ENCODE data around the gene BMAL1. TPM values are rescaled to one million over a fixed set of nuclear protein-coding genes. Genes with fewer than 3 reads are reported as not detected.
A peak's percentile ranks its signal among the peaks of the same experiment; 100 is the strongest.

BMAL1 gene
- polyA plus RNA-seq, 1 donor (not counting 4 experiments of a cell fraction or from before 2014, with no cell fraction given) = 27.5 TPM

GRCh38 chr11:13309156-13309555 lies 31.6 kb downstream of the BMAL1 start:
- no peak for TF ChIP-seq CTCF (optimal IDR thresholded peaks at IDR 0.05 in 1 of 3, IDR thresholded peaks at IDR 0.05 in 1 of 3, conservative IDR thresholded peaks at IDR 0.05 in 1 of 3; ENCODE audit: extremely low read depth in 1 of 3, insufficient read depth in 2 of 3, low read length in 3 of 3)
- Histone ChIP-seq H3K27ac (ENCODE audit: control insufficient read depth, insufficient read depth, low read length) (no peak overlapping the region), H3K9ac (ENCODE audit: control insufficient read depth, extremely low read depth, insufficient read depth, low read length) (no peak overlapping the region), H3K4me1 (ENCODE audit: control insufficient read depth, extremely low read depth, insufficient read depth, low read length) (peaks cover 59% of the 10 kb centered on the region), H2AFZ (ENCODE audit: control insufficient read depth, low read length) (no peak overlapping the region), H3K4me2 (ENCODE audit: control insufficient read depth, extremely low read depth, insufficient read depth, low read depth, low read length) (peak overlapping the region; percentile 42), H3K4me3 (ENCODE audit: control insufficient read depth in 2 of 3, extremely low read depth in 1 of 3, insufficient read depth in 2 of 3, low read depth in 1 of 3, low read length in 3 of 3) (no peak overlapping the region), H3K27me3 (ENCODE audit: control insufficient read depth, extremely low read depth, insufficient read depth, low read length) (no peaks in the 10 kb centered on the region), H3K9me1 (ENCODE audit: control insufficient read depth, extremely low read depth, insufficient read depth, low read length) (no peaks in the 10 kb centered on the region), H3K9me3 (ENCODE audit: control insufficient read depth, low read depth, low read length) (peaks cover 3% of the 10 kb centered on the region), H4K20me1 (ENCODE audit: control insufficient read depth, extremely low read depth, insufficient read depth, low read length) (no peaks in the 10 kb centered on the region), H3K79me2 (ENCODE audit: control insufficient read depth, insufficient read depth, low read length) (peaks cover 39% of the 10 kb centered on the region), H3K36me3 (ENCODE audit: control insufficient read depth in 2 of 2, extremely low read depth in 1 of 2, insufficient read depth in 2 of 2, low read length in 2 of 2) (no peaks in the 10 kb centered on the region)
- no peak for FAIRE-seq
- dilution Hi-C loops (cut with MboI; ENCODE audit: extremely low pct_ligation_motif_present, low sequenced_read_pairs) = no loop called here
- no peak for DNase-seq (ENCODE audit: low read depth, low spot score)

DNA sequence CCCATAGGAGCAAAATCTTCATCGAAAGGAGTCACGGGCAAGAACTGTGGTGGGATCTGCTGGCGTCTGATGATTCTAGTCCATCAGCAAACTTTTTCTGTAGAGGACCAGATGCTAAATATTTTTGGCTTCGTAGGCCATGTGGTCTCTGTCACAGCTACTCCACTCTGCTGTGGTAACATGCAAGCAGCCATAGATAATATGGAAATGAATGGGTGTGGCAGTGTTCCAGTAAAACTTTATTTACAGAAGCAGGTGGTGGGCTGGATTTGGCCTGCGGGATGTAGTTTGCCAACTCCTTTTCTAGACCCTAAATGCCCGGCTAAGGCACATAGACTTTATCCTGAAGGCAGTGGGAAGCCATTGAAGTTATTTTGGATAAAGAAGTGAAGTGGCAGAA lies 32.9 kb downstream of the BMAL1 start:
- DNase-seq (ENCODE audit: low read depth, low spot score) (no peak), FAIRE-seq (no peak)
- H3K27me3 ChIP-seq (ENCODE audit: control insufficient read depth, extremely low read depth, insufficient read depth, low read length) = no peaks in the 10 kb centered on the region
- H3K9me3 ChIP-seq (ENCODE audit: control insufficient read depth, low read depth, low read length) = peaks cover 3% of the 10 kb centered on the region
- H3K36me3 ChIP-seq (ENCODE audit: control insufficient read depth in 2 of 2, extremely low read depth in 1 of 2, insufficient read depth in 2 of 2, low read length in 2 of 2) = peaks cover 0 to 3% of the 10 kb centered on the region in 2 experiments
- H3K4me2 ChIP-seq (ENCODE audit: control insufficient read depth, extremely low read depth, insufficient read depth, low read depth, low read length) = no peak overlapping the region
- H3K9me1 ChIP-seq (ENCODE audit: control insufficient read depth, extremely low read depth, insufficient read depth, low read length) = no peaks in the 10 kb centered on the region
- no peaks in the 10 kb centered on the region for H4K20me1 ChIP-seq (ENCODE audit: control insufficient read depth, extremely low read depth, insufficient read depth, low read length)
- no peak overlapping the region for H3K9ac ChIP-seq (ENCODE audit: control insufficient read depth, extremely low read depth, insufficient read depth, low read length)
- H3K27ac ChIP-seq (ENCODE audit: control insufficient read depth, insufficient read depth, low read length) = no peak overlapping the region
- no peak overlapping the region for H2AFZ ChIP-seq (ENCODE audit: control insufficient read depth, low read length)
- H3K79me2 ChIP-seq (ENCODE audit: control insufficient read depth, insufficient read depth, low read length) = peaks cover 35% of the 10 kb centered on the region
- dilution Hi-C loops (cut with MboI; ENCODE audit: extremely low pct_ligation_motif_present, low sequenced_read_pairs) = no loop called here
- TF ChIP-seq CTCF (optimal IDR thresholded peaks at IDR 0.05 in 1 of 3, IDR thresholded peaks at IDR 0.05 in 1 of 3, conservative IDR thresholded peaks at IDR 0.05 in 1 of 3; ENCODE audit: extremely low read depth in 1 of 3, insufficient read depth in 2 of 3, low read length in 3 of 3) (no peak), EZH2 (IDR thresholded peaks at IDR 0.05; ENCODE audit: low read length) (no peak)
- peaks cover 59% of the 10 kb centered on the region for H3K4me1 ChIP-seq (ENCODE audit: control insufficient read depth, extremely low read depth, insufficient read depth, low read length)
- no peak overlapping the region for H3K4me3 ChIP-seq (ENCODE audit: control insufficient read depth in 2 of 3, extremely low read depth in 1 of 3, insufficient read depth in 2 of 3, low read depth in 1 of 3, low read length in 3 of 3)

Measured in keratinocyte (primary cell).